H9 (cell line): ENCODE data around the gene CAMTA1. TPM values are rescaled to one million over a fixed set of nuclear protein-coding genes. Genes with fewer than 3 reads are reported as not detected.

Source experiments
- DNase-seq: peaks from one replicate; pipeline ENCODE4 v3.0.0-alpha.2; 2017
- H2AFZ ChIP-seq: one replicate; pipeline ENCODE4 v1.6.1; 2013; ENCODE audit warnings: mild to moderate bottlenecking, low read length, control low read depth, moderate library complexity
- H2AK5ac ChIP-seq: 2 replicates; pipeline ENCODE4 v1.6.1; 2013; ENCODE audit warnings: low read length, control low read depth, mixed read lengths; ENCODE audit not compliant: insufficient read length
- H2BK120ac ChIP-seq: one replicate; pipeline ENCODE4 v1.6.1; 2013; ENCODE audit warnings: low read depth, mild to moderate bottlenecking, low read length, control low read depth, inconsistent platforms; ENCODE audit not compliant: poor library complexity, severe bottlenecking
- H2BK12ac ChIP-seq: 2 replicates; pipeline ENCODE4 v1.6.1; 2013; ENCODE audit warnings: low read length, control low read depth, mixed read lengths, low read depth; ENCODE audit not compliant: insufficient read length
- H2BK15ac ChIP-seq: 2 replicates; pipeline ENCODE4 v1.6.1; 2013; ENCODE audit warnings: low read depth, low read length, control low read depth
- H2BK20ac ChIP-seq: one replicate; pipeline ENCODE4 v1.6.1; 2013; ENCODE audit warnings: low read depth, mild to moderate bottlenecking, low read length, control low read depth, inconsistent platforms; ENCODE audit not compliant: poor library complexity, severe bottlenecking
- H2BK5ac ChIP-seq: 2 replicates; pipeline ENCODE4 v1.6.1; 2013; ENCODE audit warnings: low read length, control low read depth, mixed read lengths; ENCODE audit not compliant: insufficient read length
- H3K14ac ChIP-seq: 2 replicates; pipeline ENCODE4 v1.6.1; 2013; ENCODE audit warnings: low read length, control low read depth; ENCODE audit not compliant: insufficient read depth
- H3K18ac ChIP-seq: 2 replicates; pipeline ENCODE4 v1.6.1; 2013; ENCODE audit warnings: low read depth, mild to moderate bottlenecking, mixed read lengths, low read length, control low read depth; ENCODE audit not compliant: insufficient read length
- H3K23ac ChIP-seq: 2 replicates; pipeline ENCODE4 v1.6.1; 2013; ENCODE audit warnings: low read length, control low read depth, mixed read lengths, low read depth; ENCODE audit not compliant: insufficient read length
- H3K23me2 ChIP-seq: 2 replicates; pipeline ENCODE4 v1.6.1; 2013; ENCODE audit warnings: low read depth, mild to moderate bottlenecking, mixed read lengths, low read length, control low read depth; ENCODE audit not compliant: insufficient read length, poor library complexity, severe bottlenecking
- H3K27ac ChIP-seq: 2 replicates; pipeline ENCODE4 v1.5.1; 2013; ENCODE audit warnings: low read length, control low read depth, mixed read lengths, low read depth; ENCODE audit not compliant: insufficient read length
- H3K27me3 ChIP-seq: 2 replicates; pipeline ENCODE4 v1.6.1; 2013; ENCODE audit warnings: low read length, control low read depth, inconsistent platforms; ENCODE audit not compliant: insufficient read depth
- H3K4ac ChIP-seq: 2 replicates; pipeline ENCODE4 v1.6.1; 2013; ENCODE audit warnings: low read depth, mild to moderate bottlenecking, control low read depth, inconsistent platforms, low read length, moderate library complexity
- H3K4me1 ChIP-seq: 2 replicates; pipeline ENCODE4 v1.6.1; 2013; ENCODE audit warnings: low read length, control low read depth, inconsistent platforms; ENCODE audit not compliant: insufficient read depth
- H3K4me2 ChIP-seq: 2 replicates; pipeline ENCODE4 v1.6.1; 2013; ENCODE audit warnings: low read length, control low read depth, mixed read lengths; ENCODE audit not compliant: insufficient read length, insufficient read depth
- H3K56ac ChIP-seq: 2 replicates; pipeline ENCODE4 v1.6.1; 2013; ENCODE audit warnings: low read depth, mild to moderate bottlenecking, mixed read lengths, low read length, control low read depth; ENCODE audit not compliant: insufficient read length
- H3K79me1 ChIP-seq: 2 replicates; pipeline ENCODE4 v1.6.1; 2013; ENCODE audit warnings: low read depth, mild to moderate bottlenecking, moderate library complexity, low read length, control low read depth, inconsistent platforms; ENCODE audit not compliant: insufficient read depth, poor library complexity, severe bottlenecking
- H3K79me2 ChIP-seq: 2 replicates; pipeline ENCODE4 v1.6.1; 2013; ENCODE audit warnings: low read length, control low read depth, inconsistent platforms; ENCODE audit not compliant: insufficient read depth
- H3K9ac ChIP-seq: 2 replicates; pipeline ENCODE4 v1.6.1; 2013; ENCODE audit warnings: low read length, control low read depth, mixed read lengths; ENCODE audit not compliant: insufficient read length; ENCODE audit errors: extremely low read depth
- H3K9me3 ChIP-seq: one replicate; pipeline ENCODE4 v1.6.1; 2013; ENCODE audit warnings: low read depth, low read length, inconsistent platforms; ENCODE audit not compliant: control insufficient read depth
- H3T11ph ChIP-seq: one replicate; pipeline ENCODE4 v1.6.1; 2013; ENCODE audit warnings: mild to moderate bottlenecking, low read length, control low read depth, inconsistent platforms
- H4K20me1 ChIP-seq: one replicate; pipeline ENCODE4 v1.6.1; 2013; ENCODE audit not compliant: control insufficient read depth, insufficient read length, insufficient read depth
- H4K5ac ChIP-seq: 2 replicates; pipeline ENCODE4 v1.6.1; 2013; ENCODE audit warnings: low read depth, mild to moderate bottlenecking, mixed read lengths, low read length, control low read depth; ENCODE audit not compliant: insufficient read length
- H4K8ac ChIP-seq: replicated peaks from 2 replicates; pipeline ENCODE4 v1.6.1; 2013; ENCODE audit warnings: low read length, control low read depth, mixed read lengths, low read depth; ENCODE audit not compliant: insufficient read length
- H4K91ac ChIP-seq: 2 replicates; pipeline ENCODE4 v1.6.1; 2013; ENCODE audit warnings: low read depth, mild to moderate bottlenecking, moderate library complexity, mixed read lengths, low read length, control low read depth; ENCODE audit not compliant: insufficient read length
- H3K27ac Mint-ChIP-seq, 3 experiments: 2 replicates in 2 of 3; 3 replicates in 1 of 3; pipeline ENCODE4 v1.8.0; 2020 to 2021; ENCODE audit warnings: mixed read lengths in 3 of 3, mild to moderate bottlenecking in 1 of 3, moderate library complexity in 1 of 3
- H3K27me3 Mint-ChIP-seq: 2 replicates; pipeline ENCODE4 v1.8.0; 2021; ENCODE audit warnings: low read depth, mild to moderate bottlenecking, moderate library complexity, mixed read lengths
- H3K36me3 Mint-ChIP-seq, 3 experiments: 2 replicates in 2 of 3; 3 replicates in 1 of 3; pipeline ENCODE4 v1.8.0; 2020 to 2021; ENCODE audit warnings: low read depth in 3 of 3, mixed read lengths in 3 of 3; ENCODE audit not compliant: insufficient read depth in 1 of 3
- H3K4me1 Mint-ChIP-seq, 2 experiments: 2 replicates each; pipeline ENCODE4 v1.8.0; 2020; ENCODE audit warnings: mixed read lengths in 2 of 2
- H3K4me3 Mint-ChIP-seq, 2 experiments: 2 replicates in 1 of 2; 3 replicates in 1 of 2; pipeline ENCODE4 v1.8.0; 2020 to 2021; ENCODE audit warnings: mild to moderate bottlenecking in 2 of 2, mixed read lengths in 2 of 2, moderate library complexity in 1 of 2
- H3K9me3 Mint-ChIP-seq, 2 experiments: 2 replicates in 1 of 2; 3 replicates in 1 of 2; pipeline ENCODE4 v1.8.0; 2020; ENCODE audit warnings: mild to moderate bottlenecking in 2 of 2, mixed read lengths in 2 of 2, moderate library complexity in 1 of 2
- CTCF ChIP-seq: fragments of 200-600 bp; sonication (generic); conservative IDR thresholded peaks from 3 replicates; pipeline ENCODE4 v1.8.0; 2021; ENCODE audit warnings: antibody characterized with exemption, mild to moderate bottlenecking
- WGBS: extraction: QIAGEN DNeasy Blood & Tissue Kit; methylation state at CpG from one replicate; pipeline ENCODE4 v1.1.7; 2013; ENCODE audit warnings: missing lambda C conversion rate, low lambda C conversion rate, mixed read lengths; ENCODE audit not compliant: insufficient read length; ENCODE audit errors: extremely low coverage; 5-methylcytosine and 5-hydroxymethylcytosine counted together
- total RNA-seq: library from RNA; stranded (reverse); gene quantifications from 2 replicates; pipeline ENCODE4 v1.2.1, GENCODE V29; 2021

Gene CAMTA1
- total RNA-seq, 1 experiment from 2014 or later = 115 TPM

- H4K91ac ChIP-seq = no peak overlapping the region
- no peaks in the 10 kb centered on the region for H3K79me1 ChIP-seq
- Mint-ChIP-seq H3K27ac (no peak overlapping the region), H3K9me3 (peaks cover 1 to 9% of the 10 kb centered on the region in 2 experiments), H3K36me3 (peaks cover 0 to 8% (median 5%) of the 10 kb centered on the region in 3 experiments; a peak in 4 of 7 replicates), H3K27me3 (peaks cover 2% of the 10 kb centered on the region), H3K4me1 (peaks cover 22 to 38% of the 10 kb centered on the region in 2 experiments), H3K4me3 (no peak overlapping the region)
- H3K27ac ChIP-seq = no peak overlapping the region
- H2BK15ac ChIP-seq = no peak overlapping the region
- TF ChIP-seq CTCF = no peak
- H2BK12ac ChIP-seq = no peak overlapping the region
- H3K4me2 ChIP-seq = no peak overlapping the region
- no peak overlapping the region for H3K18ac ChIP-seq
- H3K23me2 ChIP-seq = no peaks in the 10 kb centered on the region
- H2AK5ac ChIP-seq = no peak overlapping the region
- H3K14ac ChIP-seq = no peak overlapping the region
- H4K20me1 ChIP-seq = no peaks in the 10 kb centered on the region
- H3T11ph ChIP-seq = no peak overlapping the region
- H3K23ac ChIP-seq = no peak overlapping the region
- H2BK5ac ChIP-seq = no peak overlapping the region
- H3K4ac ChIP-seq = no peak overlapping the region
- peaks cover 2% of the 10 kb centered on the region for H3K9me3 ChIP-seq
- H3K9ac ChIP-seq = no peak overlapping the region
- H2BK120ac ChIP-seq = no peak overlapping the region
- DNase-seq = peak; percentile 16
- H4K5ac ChIP-seq = no peak overlapping the region
- no peaks in the 10 kb centered on the region for H3K4me1 ChIP-seq
- no peak overlapping the region for H4K8ac ChIP-seq
- H3K56ac ChIP-seq = no peak overlapping the region
- H3K27me3 ChIP-seq = no peaks in the 10 kb centered on the region
- no peak overlapping the region for H2BK20ac ChIP-seq
- H3K79me2 ChIP-seq = no peaks in the 10 kb centered on the region
- WGBS = no CpG with 5 or more reads among the region's 9 CpGs
- no peak overlapping the region for H2AFZ ChIP-seq
These were observed 185.8 kb downstream of the CAMTA1 start for GRCh38 chr1:6971048-6971447.
